ENCODE measurements around the gene PEAK3.

PEAK3 gene

GRCh38 chr19:2306971-2307370 is 25.0 kb upstream of the PEAK3 start:
- DNase-seq (ENCODE audit: low spot score) = no peak
- in situ Hi-C loops (cut with MboI; ENCODE audit: low pct_unique_long_range_greater_than_20kb, low sequenced_read_pairs, unreplicated experiment) = no loop called here

GRCh38 chr19:2306281-2306806 is 24.4 kb upstream of the PEAK3 start:
- TF ChIP-seq, protein P1, sequence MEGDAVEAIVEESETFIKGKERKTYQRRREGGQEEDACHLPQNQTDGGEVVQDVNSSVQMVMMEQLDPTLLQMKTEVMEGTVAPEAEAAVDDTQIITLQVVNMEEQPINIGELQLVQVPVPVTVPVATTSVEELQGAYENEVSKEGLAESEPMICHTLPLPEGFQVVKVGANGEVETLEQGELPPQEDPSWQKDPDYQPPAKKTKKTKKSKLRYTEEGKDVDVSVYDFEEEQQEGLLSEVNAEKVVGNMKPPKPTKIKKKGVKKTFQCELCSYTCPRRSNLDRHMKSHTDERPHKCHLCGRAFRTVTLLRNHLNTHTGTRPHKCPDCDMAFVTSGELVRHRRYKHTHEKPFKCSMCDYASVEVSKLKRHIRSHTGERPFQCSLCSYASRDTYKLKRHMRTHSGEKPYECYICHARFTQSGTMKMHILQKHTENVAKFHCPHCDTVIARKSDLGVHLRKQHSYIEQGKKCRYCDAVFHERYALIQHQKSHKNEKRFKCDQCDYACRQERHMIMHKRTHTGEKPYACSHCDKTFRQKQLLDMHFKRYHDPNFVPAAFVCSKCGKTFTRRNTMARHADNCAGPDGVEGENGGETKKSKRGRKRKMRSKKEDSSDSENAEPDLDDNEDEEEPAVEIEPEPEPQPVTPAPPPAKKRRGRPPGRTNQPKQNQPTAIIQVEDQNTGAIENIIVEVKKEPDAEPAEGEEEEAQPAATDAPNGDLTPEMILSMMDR (IDR thresholded peaks at IDR 0.05; ENCODE audit: extremely low read depth, insufficient read depth, missing control alignments) = no peak
- DNase-seq (ENCODE audit: low spot score) = no peak
- in situ Hi-C loops (cut with MboI; ENCODE audit: low pct_unique_long_range_greater_than_20kb, low sequenced_read_pairs, unreplicated experiment) = no loop called here

More at GRCh38 chr19:2306971-2307370, 25.0 kb upstream of the PEAK3 start:
- TF ChIP-seq, protein P1 (IDR thresholded peaks at IDR 0.05; ENCODE audit: extremely low read depth, insufficient read depth, missing control alignments) = no peak

DNA sequence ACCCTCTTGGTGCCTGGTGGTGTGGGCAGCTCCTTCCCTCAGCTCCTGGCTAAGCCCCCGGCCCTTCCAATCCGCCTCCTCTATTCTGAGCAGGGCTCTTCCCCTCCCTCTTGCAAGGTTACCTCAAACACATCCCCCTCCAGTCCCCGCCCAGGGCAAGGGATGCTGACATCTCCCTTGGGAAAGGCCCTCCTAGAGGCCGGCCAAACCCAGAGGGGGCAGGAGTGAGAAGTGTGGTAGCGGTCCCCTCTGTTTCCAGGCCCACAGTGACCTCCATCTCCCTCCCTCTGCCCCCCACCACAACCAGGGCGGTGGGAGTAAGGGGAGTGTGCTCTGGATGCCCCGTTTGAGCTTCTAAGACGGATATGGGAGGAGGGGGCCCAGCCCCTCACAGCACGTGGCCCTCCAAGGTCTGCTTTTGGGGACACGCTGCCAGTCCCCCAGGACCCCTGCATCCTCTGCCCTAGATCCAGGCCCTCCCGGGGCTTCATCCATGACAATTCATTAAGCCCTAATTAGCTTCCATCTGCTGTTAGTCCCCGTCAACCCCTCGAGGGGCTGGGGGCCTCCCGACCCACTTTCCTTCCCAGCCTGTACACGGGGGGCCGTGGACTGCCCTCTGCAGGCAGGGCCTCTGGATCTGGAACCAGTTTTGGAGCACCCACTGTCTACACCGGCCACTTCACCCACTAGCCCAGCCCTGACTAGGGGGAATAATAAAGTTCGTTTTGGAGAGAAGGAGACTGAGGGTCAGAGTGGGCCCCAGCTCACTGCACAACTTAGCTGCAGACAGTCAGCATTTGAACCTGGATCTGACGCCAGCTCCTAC is 23.7 kb upstream of the PEAK3 start:
- no peak for DNase-seq (ENCODE audit: low spot score)
- in situ Hi-C loops (cut with MboI; ENCODE audit: low pct_unique_long_range_greater_than_20kb, low sequenced_read_pairs, unreplicated experiment) = no loop called here
- TF ChIP-seq, protein P1 (IDR thresholded peaks at IDR 0.05; ENCODE audit: extremely low read depth, insufficient read depth, missing control alignments) = no peak

GRCh38 chr19:2303211-2303798 is 21.3 kb upstream of the PEAK3 start:
- TF ChIP-seq, protein P1 (IDR thresholded peaks at IDR 0.05; ENCODE audit: extremely low read depth, insufficient read depth, missing control alignments) = no peak
- in situ Hi-C loops (cut with MboI; ENCODE audit: low pct_unique_long_range_greater_than_20kb, low sequenced_read_pairs, unreplicated experiment) = no loop called here
- DNase-seq (ENCODE audit: low spot score) = no peak

DNA sequence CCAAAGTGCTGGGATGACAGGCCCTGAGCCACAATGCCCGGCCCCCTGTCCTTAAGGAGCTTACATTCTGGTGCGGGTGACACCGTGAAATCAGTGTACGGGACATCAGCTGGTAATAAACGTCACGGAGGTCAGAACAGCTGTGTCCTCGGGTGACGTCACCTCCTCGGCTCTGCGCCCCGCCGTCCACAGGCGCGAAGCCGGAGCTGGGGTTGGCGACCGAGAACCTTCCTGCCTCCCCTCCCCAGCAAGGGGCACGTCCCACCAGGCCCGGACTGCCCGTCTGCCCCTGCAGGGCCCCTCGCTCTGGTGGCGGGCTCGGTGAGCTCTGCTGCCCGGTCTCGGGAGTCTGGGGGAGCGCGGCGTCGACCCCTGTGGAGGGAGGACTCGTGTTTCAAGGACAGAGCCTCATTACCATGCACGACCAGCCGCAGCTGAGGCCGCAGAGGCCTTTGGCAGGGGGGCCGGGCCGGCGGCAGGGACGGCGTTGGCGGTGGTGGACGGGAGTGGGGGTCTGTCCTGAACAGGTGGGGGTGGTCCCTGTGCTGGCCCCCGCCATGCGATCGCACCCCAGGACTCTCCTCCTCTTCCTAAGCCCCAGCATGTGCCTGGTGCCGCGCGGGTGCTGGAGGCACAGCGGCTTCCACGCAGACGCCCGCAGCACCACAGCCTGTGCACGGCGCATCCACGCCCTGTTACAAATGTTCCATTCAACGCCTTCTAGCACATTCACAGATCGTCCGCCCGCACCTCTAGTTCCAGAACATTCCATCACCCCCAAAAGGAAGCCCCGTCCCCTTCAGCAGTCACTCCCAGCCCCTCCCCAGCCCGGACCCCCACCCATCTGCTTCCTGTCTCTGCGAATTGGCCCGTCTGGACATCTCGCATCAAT is 20.6 kb upstream of the PEAK3 start:
- DNase-seq (ENCODE audit: low spot score) = no peak
- in situ Hi-C loops (cut with MboI; ENCODE audit: low pct_unique_long_range_greater_than_20kb, low sequenced_read_pairs, unreplicated experiment) = no loop called here
- TF ChIP-seq, protein P1 (IDR thresholded peaks at IDR 0.05; ENCODE audit: extremely low read depth, insufficient read depth, missing control alignments) = no peak

DNA sequence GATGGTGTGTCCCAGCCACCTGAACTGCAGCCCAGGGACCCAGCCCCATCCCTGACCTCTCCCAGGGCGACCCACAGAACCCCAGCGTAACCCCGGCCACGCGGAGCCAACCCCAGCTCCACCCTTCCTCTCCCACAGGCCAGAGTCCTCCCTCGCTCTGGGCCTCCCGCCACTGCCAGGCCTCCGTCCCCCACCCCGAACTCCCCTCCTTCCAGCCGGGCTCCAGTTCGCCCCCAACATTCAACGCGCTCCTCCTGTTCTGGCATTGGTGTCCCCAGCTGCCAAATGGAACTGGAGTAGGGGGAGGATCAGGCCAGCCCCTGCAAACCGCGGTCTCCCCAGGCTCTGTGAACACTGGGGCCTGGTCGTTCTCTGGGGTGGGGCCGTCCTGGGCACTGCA is 18.6 kb upstream of the PEAK3 start:
- in situ Hi-C loops (cut with MboI; ENCODE audit: low pct_unique_long_range_greater_than_20kb, low sequenced_read_pairs, unreplicated experiment) = no loop called here
- TF ChIP-seq, protein P1 (IDR thresholded peaks at IDR 0.05; ENCODE audit: extremely low read depth, insufficient read depth, missing control alignments) = no peak
- no peak for DNase-seq (ENCODE audit: low spot score)
